HG03025 (cell line): ENCODE results near the gene PRCP.

ENCODE experiments used
- ATAC-seq: cut with Tn5 transposase; IDR thresholded peaks from one replicate; pipeline ENCODE4 v1.9.1; 2021; ENCODE audit warnings: mild to moderate bottlenecking, moderate library complexity; ENCODE audit not compliant: unreplicated experiment, low FRiP score

The PRCP gene

GRCh38 chr11:82791779-82792178, 108.5 kb downstream of the PRCP start:
- ATAC-seq: no peak

- no peak for ATAC-seq
These were observed 109.3 kb downstream of the PRCP start for GRCh38 chr11:82790723-82791484.

DNA sequence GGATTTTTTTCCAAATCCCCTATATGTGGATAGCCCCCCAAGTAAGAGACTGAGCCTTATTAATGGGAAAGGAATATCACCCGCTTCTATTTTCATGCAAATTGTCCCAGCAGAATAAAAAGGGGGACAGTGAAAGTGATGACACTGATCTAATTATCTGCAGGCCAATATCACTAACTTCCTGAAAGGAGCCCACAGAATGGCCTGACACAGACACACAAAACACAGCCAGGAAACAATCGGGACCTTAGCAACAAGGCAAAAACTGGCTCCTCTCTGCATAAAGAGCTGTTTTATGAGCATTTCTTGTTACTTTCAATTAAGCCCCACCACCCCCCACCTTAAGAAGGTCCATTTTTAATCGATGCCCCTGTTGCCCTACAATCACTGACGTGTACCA, 112.2 kb downstream of the PRCP start:
- ATAC-seq: no peak

- no peak for ATAC-seq
These were observed 113.4 kb downstream of the PRCP start for GRCh38 chr11:82786836-82787235.

- ATAC-seq: no peak
These were observed 114.2 kb downstream of the PRCP start for GRCh38 chr11:82786001-82786400.

GRCh38 chr11:82782825-82783374, 117.3 kb downstream of the PRCP start:
- no peak for ATAC-seq

GRCh38 chr11:82778776-82779175, 121.5 kb downstream of the PRCP start:
- ATAC-seq: no peak

- no peak for ATAC-seq
These were observed 123.9 kb downstream of the PRCP start for GRCh38 chr11:82776377-82776776.

- ATAC-seq: peak; percentile 97
These were observed 124.4 kb downstream of the PRCP start for GRCh38 chr11:82775736-82776346.

DNA sequence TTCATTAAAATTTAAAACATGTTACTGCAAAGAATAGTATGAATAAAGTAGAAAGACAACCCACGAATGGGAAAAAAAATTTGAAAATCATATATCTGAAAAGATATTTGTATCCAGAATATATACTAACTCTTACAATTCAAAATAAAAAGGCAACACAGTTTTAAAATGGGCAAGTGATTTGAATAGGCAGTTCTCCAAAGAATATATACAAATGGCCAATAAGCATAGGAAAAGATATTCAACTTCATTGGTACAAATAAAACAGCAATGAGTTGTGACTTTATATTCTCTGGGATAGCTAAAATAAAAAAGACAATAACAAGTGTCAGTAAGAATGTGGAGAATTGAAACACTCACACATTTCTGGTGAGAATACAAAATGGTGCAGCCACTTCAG, 125.0 kb downstream of the PRCP start:
- ATAC-seq: no peak
